ENCODE results near the gene EEF1A2.

Gene EEF1A2

DNA sequence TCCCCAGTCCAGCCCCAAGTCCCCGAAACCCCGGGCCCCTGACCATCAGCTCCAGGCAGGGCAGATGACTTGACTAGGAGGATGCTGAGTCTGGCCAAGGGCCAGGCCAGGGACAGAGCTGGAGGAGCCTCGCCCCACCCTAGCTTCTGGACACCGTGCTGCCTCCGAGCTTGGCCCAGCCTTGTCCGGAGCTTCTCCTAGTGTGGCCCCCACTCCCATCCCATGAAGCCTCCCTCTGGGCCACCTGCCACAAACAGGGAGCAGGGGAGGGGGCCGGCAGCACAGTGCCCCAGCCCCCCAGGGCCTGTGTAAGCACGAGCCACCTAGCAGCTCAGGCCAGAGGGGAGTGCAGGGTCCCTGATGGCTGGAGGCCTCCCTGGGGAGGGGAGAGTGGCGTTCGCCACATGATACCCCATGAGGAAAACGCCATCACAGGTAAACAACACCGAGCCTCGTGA, 5.3 kb downstream of the EEF1A2 start:
- DNase-seq (ENCODE audit: extremely low read depth, low read depth): no peak
- no peak for TF ChIP-seq CTCF (IDR thresholded peaks at IDR 0.05; ENCODE audit: low read depth, low read length)

DNA sequence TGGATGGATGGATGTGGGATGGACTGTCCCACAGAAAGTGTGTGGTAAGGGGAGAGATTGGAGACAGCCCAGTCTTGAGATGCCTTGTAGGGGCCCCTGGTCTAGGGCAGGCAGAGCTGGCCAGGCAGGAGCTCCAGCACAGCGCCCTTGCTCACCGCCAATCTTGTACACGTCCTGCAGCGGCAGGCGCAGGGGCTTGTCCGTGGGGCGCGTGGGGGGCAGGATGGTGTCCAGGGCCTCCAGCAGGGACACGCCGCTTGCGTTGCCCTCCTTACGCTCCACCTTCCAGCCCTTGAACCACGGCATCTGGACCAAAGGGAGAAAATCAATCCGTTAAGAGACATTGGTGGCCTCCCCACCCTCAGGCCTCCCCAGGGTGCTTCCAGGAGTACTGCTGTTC, 5.9 kb downstream of the EEF1A2 start:
- no peak for TF ChIP-seq CTCF (IDR thresholded peaks at IDR 0.05; ENCODE audit: low read depth, low read length)
- DNase-seq (ENCODE audit: extremely low read depth, low read depth): no peak

DNA sequence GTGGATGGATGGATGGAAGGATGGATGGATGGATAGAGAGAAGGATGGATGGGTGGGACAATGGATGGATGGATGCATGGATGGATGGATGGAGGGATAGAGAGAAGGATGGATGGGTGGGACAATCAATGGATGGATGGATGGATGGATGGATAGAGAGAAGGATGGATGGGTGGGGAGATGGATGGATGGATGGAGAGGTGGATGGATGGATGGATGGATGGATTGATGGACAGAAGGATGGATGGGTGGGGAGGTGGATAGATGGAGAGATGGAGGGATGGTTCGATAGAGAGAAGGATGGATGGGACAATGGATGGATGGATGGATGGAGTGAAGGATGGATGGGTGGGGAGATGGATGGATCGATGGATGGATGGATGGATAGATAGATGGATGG, 6.4 kb downstream of the EEF1A2 start:
- TF ChIP-seq CTCF (IDR thresholded peaks at IDR 0.05; ENCODE audit: low read depth, low read length): no peak
- DNase-seq (ENCODE audit: extremely low read depth, low read depth): no peak

DNA sequence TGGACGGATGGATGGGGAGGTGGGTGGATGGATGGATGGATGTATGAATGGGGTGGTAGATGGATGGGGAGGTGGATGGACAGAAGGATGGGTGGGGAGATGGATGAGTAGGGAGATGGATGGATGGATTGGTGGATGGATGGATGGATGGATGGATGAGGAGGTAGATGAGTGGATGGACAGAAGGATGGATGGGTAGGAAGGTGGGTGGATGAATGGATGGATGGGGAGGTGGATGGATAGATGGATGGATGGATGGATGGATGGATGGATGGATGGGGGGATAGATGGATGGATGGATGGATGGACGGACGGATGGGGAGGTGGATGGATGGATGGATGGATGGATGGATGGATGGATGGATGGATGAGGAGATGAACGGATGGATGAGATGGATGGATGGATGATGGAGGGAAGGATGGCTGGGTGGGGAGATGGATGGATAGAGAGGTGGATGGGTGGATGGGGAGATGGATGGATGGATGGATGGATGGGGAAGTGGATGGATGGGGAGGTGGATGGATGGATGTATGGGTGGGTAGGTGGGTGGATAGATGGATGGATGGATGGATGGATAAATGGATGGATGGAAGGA, 7.2 kb downstream of the EEF1A2 start:
- DNase-seq (ENCODE audit: extremely low read depth, low read depth): no peak
- no peak for TF ChIP-seq CTCF (IDR thresholded peaks at IDR 0.05; ENCODE audit: low read depth, low read length)

DNA sequence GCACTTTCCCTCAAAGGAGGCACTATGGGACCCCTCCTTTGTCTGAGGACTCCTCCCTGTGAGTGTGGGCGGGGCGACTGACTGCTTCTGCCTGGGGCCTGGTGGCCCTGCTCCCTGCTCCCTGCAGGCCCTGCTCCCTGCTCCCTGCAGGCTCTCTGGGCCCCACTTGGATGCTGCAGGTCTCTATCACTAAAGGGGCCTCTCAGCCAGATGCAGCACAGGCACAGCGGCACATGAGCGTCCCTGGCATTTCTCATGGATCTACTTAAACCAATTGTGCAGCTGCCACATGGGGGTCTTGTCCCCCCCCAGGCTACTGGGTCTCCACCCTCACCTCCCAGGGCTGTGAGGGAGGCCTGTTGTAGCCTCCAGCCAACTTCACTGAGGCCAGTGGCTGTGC, 7.8 kb downstream of the EEF1A2 start:
- no peak for TF ChIP-seq CTCF (IDR thresholded peaks at IDR 0.05; ENCODE audit: low read depth, low read length)
- DNase-seq (ENCODE audit: extremely low read depth, low read depth): no peak

GRCh38 chr20:63490416-63490815, 8.5 kb downstream of the EEF1A2 start:
- no peak for TF ChIP-seq CTCF (IDR thresholded peaks at IDR 0.05; ENCODE audit: low read depth, low read length)

GRCh38 chr20:63488315-63489251, 10.3 kb downstream of the EEF1A2 start:
- no peak for TF ChIP-seq CTCF (IDR thresholded peaks at IDR 0.05; ENCODE audit: low read depth, low read length)
- no peak for DNase-seq (ENCODE audit: extremely low read depth, low read depth)

More at GRCh38 chr20:63490416-63490815, 8.5 kb downstream of the EEF1A2 start:
- no peak for DNase-seq (ENCODE audit: extremely low read depth, low read depth)
